GM18907 (cell line): ENCODE results near the gene MIGA2.
"Not testable (repeated sequence)": the region's sequence is repeated elsewhere in the genome, so short reads cannot be mapped to it uniquely, and the experiment has no call there.

Experiments used
- ATAC-seq: cut with Tn5 transposase; IDR thresholded peaks from one replicate; pipeline ENCODE4 v1.9.1; 2021; ENCODE audit warnings: mild to moderate bottlenecking, moderate library complexity; ENCODE audit not compliant: unreplicated experiment

Gene MIGA2

DNA sequence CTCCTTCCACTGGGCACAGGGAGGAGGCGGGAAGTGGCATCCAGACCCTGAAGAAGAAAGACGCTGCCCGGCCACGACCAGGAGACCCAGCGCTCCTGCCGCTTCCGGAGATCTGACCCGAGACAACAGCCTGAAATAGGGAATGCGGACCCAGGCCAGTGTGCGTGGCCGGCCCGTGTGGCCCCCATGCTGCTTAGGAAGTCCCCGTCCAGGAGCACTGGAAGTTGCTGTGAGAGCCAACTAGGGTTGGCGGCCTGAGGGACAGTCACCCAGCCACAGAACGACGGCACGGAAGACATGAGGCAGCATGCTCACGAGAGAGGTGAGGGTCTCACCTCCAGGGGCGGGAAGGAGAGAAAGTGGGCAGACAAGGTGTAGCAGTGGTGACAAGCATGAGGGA is 25.3 kb upstream of the MIGA2 start:
- no peak for ATAC-seq

DNA sequence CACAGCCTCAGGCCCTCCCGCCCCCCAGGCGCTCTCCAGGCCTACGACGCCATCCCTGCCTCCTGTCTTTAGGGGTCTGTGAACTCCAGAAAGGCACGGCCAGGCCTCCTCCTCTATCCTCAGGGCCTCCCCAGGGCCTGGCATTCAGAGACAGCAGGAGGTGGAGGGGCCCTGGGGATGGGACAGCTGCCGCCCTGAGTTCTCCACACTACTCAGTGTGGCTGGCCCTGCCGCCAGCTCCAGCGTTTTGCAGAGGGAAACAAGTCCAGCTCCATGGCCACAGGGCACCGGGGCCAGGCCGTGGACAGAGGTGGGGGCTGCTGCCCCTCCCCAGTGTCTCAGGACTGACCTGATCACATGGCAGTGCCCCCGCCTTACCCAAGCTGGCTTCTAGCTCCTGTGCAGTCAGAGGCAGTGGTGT is 24.7 kb upstream of the MIGA2 start:
- ATAC-seq, result no peak

DNA sequence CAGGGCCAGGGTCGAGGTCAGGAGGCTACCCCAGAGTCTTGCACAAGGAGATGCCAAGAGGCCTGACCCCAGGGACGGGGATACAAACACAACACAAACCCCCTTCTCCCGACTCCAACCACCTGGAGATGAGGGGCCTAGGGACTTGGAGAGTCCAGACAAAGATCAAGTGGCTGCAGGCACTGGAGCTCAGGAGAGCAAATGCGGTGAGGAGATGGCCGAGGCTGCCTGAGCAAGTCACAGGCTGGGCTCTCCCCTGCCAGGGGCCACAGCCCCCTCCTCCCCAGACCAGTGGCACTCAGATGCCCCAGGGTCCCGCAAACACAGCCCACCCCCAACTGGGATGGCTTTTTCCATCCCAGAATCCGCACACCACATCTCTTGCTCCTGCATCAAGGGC is 24.1 kb upstream of the MIGA2 start:
- ATAC-seq, result no peak

DNA sequence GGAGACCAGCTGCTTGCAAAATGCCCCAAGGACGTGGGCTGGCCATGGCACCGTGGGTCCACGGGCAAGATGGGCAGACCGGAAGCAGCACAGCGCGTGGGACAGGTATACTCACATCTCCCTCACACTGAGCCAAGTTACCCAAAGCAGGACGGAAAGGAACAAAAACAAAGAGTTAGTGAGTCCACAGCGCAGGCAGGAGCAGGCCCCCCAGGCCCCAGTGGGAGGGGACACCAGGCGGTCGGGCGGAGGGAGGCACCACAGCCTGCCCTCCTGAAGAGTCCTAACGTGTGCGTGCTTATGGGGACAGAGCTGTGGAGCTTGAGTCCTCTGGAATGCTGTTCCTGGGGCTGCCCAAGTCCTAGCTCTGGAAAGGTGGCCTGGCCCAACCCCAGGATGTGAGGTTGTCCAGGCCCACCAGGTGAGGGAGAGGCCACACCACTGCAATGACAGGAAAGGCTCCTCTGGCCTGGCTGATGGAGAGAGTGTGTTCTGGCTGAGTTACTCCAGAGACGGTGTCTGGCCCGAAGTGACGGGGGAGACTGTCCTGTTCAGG is 23.5 kb upstream of the MIGA2 start:
- no peak for ATAC-seq

DNA sequence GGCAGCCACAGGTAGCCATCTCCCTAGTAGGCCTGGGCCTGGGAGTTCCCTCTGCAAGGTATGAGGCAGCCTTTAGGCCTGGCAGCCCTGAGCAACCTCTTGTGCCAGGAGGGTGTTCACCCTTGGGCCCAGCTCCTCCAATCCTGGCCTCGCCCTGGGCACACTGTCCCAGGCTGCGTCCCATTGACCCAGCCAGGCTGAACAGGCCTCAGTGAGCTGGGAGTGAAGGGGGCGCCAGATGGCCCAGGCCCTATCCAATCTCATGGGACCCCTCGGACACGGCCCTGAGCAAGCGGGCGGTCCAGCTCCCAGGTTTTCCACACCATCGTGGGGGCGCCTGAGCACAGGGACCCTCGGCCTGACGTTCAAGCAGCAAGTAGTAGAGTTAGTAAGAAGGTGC is 22.8 kb upstream of the MIGA2 start:
- no peak for ATAC-seq

DNA sequence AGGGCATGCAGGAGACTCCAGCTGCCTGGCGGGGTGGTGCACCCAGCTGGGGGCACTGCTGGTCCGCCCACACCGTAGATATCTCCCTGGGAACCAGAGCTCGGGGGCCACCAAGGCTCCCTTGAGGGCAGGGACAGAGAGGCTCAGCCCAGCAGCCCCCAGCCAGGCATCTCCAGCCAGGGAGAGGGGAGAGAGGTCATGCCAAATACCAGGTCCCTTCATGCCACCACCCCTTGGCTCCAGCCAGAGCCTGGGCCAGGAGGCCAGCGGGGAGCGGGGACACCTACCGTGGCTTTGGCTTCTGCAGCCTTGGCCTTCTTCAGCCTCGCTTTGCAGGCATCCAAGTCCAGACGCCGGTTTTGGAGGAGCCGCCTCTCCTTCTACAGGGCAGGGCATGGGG is 22.3 kb upstream of the MIGA2 start:
- ATAC-seq, result no peak

DNA sequence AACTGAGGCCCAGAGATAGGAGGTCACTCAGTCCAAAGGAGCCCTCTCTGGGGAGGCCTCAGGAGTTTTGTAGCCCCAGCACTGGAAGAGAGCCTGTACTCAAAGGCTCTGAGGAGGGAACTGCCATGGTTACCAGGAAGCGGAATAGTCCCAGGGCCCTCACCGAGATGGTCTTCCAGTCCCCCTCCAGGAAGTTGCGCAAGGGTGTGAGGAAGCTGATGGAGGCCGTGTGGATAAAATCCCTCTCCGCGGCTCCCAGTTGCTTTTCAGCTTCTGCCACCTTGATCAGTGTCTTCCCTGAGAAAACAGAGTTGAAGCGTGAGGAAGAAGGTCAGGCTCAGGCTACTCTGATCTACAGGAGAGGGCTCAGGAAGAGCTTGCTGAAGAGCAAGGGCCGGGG is 21.8 kb upstream of the MIGA2 start:
- no peak for ATAC-seq

DNA sequence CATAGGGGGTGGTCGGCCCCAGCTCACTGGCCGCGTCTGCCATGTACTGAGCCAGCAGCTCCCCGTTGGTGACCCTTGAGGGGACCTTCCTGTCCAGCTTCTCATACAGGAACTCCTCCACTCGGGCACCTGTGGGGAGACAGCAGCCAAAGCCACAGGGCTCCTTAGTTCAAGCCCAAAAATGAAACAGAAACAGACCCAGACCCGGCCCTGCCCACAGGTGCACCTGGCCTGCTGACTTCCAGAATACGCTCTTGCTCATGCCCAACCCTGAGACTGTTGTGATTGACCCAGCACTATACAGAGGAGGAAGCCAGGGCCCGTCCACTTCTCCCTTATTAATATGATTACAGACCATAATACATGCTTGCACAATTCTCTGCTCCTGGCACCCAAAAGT is 15.3 kb upstream of the MIGA2 start:
- ATAC-seq, result peak; percentile 79

DNA sequence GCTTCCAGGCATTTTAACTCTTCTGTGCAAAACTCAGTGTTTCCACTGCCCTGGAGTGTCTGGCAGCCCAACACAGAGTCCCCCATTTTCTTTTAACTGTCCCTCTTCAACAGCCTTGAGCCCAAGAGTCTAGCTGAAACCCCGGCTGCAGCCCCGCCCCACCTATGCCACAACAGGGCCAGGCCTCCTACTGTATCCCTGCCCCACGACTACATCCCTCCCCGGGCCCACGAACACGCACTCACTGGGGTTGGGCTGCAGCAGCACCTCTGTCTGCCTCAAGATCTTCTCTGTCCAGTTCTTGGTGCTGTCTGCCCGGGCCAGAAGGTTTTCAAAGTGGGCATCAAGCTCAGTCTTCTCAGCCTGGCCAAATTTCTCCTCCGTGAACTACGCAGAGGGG is 14.4 kb upstream of the MIGA2 start:
- no peak for ATAC-seq

DNA sequence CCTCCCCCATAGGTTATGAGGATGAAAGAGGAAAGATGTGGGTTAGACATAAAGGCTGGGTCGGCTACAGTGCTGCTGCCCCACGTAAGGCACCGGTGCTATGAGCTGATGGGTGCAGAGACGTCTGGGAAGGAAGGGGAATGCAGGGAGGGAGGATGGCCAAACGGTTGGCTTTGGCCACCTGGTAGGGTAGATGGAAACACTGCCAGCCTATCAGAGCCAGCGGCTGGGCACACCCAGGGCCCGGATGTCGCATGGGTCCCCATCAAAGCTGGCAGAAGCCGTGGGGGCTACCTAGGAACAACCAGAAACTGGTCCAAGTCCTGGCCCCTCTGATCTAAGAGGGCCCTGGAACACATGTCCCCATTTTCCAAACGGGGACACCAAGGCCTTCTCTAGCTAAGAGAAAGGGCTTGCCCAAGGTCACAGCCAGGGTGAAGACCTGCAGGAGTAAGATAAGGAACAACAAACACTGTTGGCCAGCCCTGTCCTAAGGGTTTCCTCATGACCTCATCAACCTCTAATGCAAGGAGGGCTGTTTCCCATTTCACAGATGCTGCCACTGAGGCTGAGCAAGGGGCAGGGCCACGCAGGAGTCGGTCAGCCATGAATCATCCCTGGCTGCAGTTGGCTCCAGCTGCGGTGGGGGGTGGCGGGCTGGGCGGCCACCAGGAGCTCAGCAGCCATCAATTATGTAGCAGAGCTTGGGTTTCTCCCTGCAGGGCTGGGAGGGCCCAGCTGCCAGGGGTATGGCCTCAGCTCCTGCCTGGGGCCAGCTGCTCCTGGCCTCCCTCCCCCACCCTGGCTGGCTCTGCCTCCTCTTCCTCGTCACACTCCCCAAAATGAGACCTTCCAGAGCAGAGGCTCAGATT is 13.2 kb upstream of the MIGA2 start:
- no peak for ATAC-seq

DNA sequence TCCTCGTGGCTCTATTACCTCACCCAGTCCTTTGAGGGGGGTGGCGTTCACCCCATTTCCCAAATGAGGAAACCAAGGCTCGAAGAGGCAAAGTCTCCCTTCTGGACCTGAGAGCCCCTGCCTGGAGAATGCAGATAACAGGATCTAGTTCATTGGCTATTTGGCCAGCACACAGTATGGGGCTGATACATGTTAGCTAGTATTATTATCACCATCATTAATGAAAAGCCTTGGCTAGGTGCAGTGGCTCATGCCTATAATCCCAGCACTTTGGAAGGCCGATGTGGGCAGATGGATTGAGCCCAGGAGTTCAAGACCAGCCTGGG is 12.6 kb upstream of the MIGA2 start:
- ATAC-seq, result no peak

DNA sequence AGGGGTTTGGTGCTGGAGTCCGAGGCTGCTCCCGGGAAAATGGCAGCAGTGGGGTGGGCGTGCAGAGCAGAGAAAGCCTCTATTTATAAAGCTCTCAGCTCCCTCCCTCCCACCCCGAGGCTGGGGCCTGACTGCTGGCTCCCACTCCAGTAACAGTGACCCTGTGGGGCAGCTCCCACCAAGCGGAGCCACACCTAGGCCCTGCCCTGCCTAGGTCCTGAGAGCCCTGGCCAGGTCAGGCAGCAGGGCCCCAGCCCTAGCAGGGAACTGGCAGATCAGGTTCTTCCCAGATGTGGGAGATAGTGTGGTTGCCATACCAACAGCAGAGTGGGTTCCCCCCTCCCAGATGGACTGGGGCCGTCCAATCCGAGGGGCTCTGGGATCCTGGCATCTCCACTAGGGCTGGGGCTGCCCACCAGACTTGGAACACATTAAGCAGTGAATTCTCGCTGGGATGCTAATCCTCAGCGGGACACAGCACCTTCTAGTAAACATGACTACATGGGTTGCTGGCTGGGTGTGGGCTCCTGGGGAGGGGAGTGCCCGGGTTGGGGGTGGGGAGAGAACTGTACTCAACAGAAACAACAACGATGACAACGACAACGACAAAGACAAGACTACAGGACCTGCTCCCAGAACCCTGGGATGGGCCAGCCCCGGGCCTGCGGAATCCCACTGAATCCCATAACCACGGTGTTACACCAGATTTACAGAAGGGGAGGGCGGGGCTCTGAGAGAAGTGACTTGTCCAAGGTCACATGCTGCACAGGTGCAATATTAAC is 9.8 kb upstream of the MIGA2 start:
- no peak for ATAC-seq

DNA sequence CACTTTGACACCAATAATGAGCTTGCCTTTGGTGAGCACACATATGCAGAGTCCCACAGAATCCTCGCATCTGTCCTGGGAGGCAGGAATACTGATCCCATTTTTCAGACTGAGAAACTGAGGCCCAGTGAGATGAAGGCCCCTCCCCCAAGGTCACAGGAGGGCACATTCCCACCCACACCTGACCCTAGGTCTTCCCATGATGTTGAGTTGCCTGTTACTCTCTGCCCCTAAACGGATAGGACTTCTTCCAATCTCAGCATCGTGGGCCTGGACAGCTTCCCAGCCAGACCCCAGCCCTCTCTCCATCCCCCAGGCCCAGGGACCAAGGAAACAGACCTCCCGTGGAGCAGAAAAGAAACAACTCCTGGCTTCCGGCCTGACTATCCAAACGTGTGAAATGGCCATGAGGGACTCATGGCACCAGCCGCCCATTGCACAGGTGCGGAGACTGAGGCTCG is 9.2 kb upstream of the MIGA2 start:
- ATAC-seq, result no peak

DNA sequence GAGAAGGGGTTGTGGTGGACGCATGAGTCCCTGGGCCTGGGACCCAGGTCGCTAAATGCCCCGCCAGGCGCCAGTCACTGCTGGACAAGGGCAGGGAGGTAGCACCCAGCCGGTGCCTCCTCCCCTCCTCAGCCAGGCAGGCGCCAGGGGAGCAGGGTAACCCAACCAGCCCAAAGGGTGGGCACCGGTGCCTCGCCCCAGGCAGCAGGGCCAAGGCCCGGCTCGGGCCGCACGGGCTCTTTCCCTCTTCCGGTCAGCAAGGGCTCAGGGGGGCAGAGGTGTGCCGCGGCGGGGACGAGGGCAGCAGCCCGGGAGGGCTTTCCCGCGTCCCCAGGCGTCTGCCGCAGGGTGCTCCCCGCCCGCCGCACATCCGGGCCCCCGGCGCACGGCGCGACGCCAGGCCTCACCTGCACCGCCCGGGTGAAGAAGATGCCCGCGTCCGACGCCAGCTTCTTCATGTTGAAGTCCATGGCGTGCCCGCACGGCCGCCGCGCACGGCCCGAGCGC is 8.7 kb upstream of the MIGA2 start:
- peak; percentile 40 for ATAC-seq

DNA sequence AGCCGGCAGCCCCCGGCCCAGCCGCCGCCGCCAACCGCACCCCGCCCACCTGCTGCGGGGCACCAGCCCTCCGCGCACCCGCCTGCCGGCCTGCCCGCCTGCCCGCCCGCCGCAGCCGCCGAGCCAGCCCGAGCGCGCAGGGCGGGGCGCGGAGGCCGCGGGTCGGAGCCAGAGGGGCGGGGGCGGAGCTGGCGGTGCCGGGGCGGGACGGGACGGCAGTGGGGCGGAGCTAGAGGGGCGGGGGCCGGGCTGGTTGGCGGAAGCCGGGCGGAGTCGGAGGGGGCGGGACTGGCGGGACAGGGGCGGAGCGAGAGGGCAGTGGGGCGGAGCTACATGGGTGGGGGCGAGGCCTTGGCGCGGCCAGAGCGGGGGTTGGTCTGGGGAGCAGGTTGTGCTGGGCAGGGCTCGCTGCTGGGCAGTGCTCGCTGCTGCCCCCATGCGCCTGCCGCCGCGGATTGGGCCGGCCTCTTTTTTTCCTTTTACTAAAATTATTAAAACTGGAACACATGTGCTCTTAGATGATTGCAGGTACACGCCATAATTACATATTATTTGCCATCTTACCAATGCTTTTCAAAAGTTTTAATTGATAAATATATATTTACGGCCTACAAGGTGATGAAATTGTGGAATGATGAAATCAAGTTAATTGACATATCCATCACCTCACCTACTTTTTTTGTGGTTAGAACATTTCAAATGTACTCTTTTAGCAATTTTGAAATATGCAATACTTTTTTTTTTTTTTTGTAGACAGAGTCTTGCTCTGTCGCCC is 8.0 kb upstream of the MIGA2 start, which contains the start of gene SH3GLB2:
SH3GLB2 (minus strand) TSS at position 140 of the 775 bp plus-strand sequence. CDS start 177 bp downstream, outside the sequence.
- peak; percentile 78 for ATAC-seq

DNA sequence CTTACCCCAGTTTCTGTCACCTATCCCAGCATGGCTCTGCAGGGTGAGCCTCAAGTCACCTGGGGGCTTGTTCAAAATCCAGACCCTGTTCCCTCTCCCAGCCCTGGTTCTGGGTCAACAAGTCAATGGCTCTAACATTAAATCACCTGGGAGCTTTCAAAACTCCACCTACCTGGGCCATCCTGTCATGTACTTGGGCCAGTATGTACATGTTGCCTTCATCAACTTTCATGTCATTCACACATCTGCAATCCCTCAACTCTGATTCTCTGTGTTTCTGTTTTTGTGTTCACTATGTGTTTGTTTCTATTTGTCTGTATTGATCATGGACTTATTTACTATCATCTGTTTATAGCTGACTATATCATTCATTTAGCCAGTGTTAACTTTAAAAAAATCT is 6.2 kb upstream of the MIGA2 start:
- ATAC-seq, result no peak

DNA sequence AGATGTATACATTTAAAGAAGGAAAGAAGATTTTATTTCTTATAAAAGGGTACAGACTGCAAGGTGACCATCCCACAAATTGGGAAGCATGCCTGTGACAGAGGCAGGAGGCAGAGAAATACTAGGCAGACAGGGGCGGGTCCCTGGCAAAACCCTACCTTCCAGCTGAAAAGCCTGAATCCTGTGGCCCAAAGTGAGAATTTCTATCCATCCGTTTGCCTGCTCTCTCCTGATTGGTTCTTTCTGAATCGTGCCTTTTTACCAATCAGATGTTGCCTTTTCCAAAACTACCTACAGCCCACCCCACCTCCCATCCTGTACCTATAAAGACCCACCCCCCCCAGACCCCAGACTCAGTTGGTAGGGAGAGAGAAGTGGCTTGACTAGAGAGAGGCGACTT is 4.9 kb upstream of the MIGA2 start:
- ATAC-seq, result no peak

DNA sequence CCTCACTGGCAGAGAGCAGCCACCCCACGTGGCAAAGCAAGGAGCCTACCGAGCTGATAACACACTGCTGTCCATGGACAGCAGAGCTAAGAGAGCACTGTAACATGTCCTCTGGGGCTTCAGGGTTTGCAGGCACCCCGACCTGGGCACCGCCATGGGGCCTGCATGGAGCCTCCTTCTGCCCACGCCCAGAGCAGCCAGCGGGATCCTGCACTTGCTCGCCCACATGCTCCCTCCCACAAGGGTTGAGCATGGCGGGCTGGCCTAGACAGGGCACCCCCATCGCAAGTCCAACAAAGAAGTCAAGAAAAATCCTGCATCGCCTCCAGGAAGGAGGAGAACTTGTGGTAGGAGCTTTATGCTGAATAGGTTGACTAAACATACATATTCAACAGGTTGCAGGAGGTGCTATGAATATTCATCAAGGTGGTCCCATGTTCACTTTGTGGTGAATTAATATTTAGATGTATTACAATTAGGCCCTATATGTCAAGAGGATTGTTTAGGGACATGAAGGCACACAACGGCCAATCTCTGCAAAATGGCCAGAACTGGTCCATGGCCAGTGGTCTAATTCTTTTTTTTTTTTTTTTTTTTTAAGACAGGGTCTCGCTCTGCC is 3.8 kb upstream of the MIGA2 start:
- no peak for ATAC-seq

DNA sequence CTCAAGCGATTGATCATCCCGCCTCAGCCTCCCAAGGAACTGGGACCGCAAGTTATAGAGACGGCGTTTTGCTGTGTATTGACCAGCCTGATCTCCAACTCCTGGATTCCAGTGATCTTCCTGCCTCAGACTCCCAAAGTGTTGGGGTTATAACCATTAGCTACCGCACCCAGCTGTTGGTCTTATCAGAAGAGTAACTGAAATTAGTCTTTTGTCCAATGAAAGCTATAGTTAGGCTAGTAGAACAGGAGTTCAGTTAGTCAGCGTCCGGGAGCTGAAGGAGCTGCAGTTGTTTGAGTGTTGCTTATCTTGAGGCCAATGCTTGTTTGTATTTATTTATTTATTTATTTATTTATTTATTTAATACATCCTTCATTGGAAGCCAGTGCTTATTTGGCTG is 3.2 kb upstream of the MIGA2 start:
- no peak for ATAC-seq

DNA sequence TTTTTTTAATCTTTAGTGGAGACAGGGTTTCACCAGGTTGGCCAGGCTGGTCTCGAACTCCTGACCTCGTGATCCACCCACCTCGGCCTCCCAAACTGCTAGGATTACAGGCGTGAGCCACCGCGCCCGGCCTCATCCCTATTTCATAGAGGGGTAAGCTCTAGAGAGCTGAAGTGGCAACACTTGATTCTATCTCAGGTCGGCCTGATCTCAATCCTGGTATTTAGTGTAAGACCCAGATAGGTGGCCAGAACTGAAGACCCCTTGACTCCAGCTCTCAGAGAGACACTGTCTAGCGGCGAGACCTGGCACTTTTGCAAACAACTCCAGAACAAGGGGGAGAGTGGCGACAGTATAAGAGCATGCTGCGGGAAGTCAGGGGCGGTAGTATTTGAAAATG is 588 bp upstream of the MIGA2 start:
- ATAC-seq, result not testable (repeated sequence)
